CD14-positive monocyte (primary cell): ENCODE data around the gene HMOX1. TPM values are rescaled to one million over a fixed set of nuclear protein-coding genes. Genes with fewer than 3 reads are reported as not detected.
A peak's percentile ranks its signal among the peaks of the same experiment; 100 is the strongest.

Source experiments
- DNase-seq, 3 donors: peaks; one replicate each; pipeline ENCODE4 v3.0.0-alpha.2; 2011 to 2022
- H2AFZ ChIP-seq: 2 replicates; pipeline ENCODE4 v1.6.0; 2012; ENCODE audit warnings: mild to moderate bottlenecking, low read depth, low read length, inconsistent platforms; ENCODE audit not compliant: insufficient read depth, poor library complexity, severe bottlenecking
- H3K27ac ChIP-seq, 2 donors: 1 replicate in 1 of 2; 2 replicates in 1 of 2; pipeline ENCODE4 v1.5.1; 2012 to 2013; ENCODE audit warnings: low read length in 2 of 2, control low read depth in 1 of 2, inconsistent platforms in 1 of 2, low read depth in 1 of 2, mild to moderate bottlenecking in 1 of 2
- H3K27me3 ChIP-seq, 2 donors: one replicate each; pipeline versions ENCODE4 v1.6.0 to v1.6.1; 2011 to 2013; ENCODE audit warnings: low read length in 2 of 2; ENCODE audit not compliant: control insufficient read depth in 2 of 2, insufficient read depth in 2 of 2
- H3K36me3 ChIP-seq, 2 donors: replicated peaks in 1 of 2; 1 replicate in 1 of 2; 2 replicates in 1 of 2; pipeline versions ENCODE4 v1.5.1 to v1.6.1; 2012 to 2013; ENCODE audit warnings: low read length in 2 of 2, control low read depth in 1 of 2, inconsistent platforms in 1 of 2, mild to moderate bottlenecking in 1 of 2; ENCODE audit not compliant: insufficient read depth in 2 of 2, control insufficient read depth in 1 of 2
- H3K4me1 ChIP-seq, 2 donors: 1 replicate in 1 of 2; 2 replicates in 1 of 2; pipeline versions ENCODE4 v1.5.1 to v1.6.1; 2012 to 2013; ENCODE audit warnings: low read length in 2 of 2, control low read depth in 1 of 2, inconsistent platforms in 1 of 2, mild to moderate bottlenecking in 1 of 2, moderate library complexity in 1 of 2; ENCODE audit not compliant: insufficient read depth in 2 of 2, control insufficient read depth in 1 of 2
- H3K4me2 ChIP-seq: replicated peaks from 2 replicates; pipeline ENCODE3; 2012; ENCODE audit warnings: low read length, moderate library complexity, mild to moderate bottlenecking; ENCODE audit not compliant: poor library complexity, severe bottlenecking; ENCODE audit errors: extremely low read depth
- H3K4me3 ChIP-seq, 3 experiments: fragments of 200-600 bp in 1 of 3; sonication (generic) in 1 of 3; replicated peaks in 1 of 3; 1 replicate in 2 of 3; 2 replicates in 1 of 3; pipeline ENCODE4 v1.5.1; 2011 to 2013; ENCODE audit warnings: low read length in 3 of 3, mild to moderate bottlenecking in 3 of 3, control low read depth in 2 of 3, low read depth in 2 of 3, inconsistent platforms in 1 of 3, moderate library complexity in 1 of 3
- H3K79me2 ChIP-seq: 2 replicates; pipeline ENCODE4 v1.6.0; 2012; ENCODE audit warnings: mild to moderate bottlenecking, control low read depth, inconsistent platforms, low read length, moderate library complexity; ENCODE audit not compliant: insufficient read depth
- H3K9ac ChIP-seq: 2 replicates; pipeline ENCODE4 v1.6.0; 2017; ENCODE audit warnings: low read length, mild to moderate bottlenecking; ENCODE audit not compliant: insufficient read depth, poor library complexity, severe bottlenecking
- H3K9me3 ChIP-seq, 2 donors: replicated peaks in 1 of 2; 1 replicate in 1 of 2; 2 replicates in 1 of 2; pipeline versions ENCODE4 v1.5.1 to v1.6.1; 2012 to 2013; ENCODE audit warnings: low read length in 2 of 2, control low read depth in 1 of 2; ENCODE audit not compliant: control insufficient read depth in 1 of 2, insufficient read depth in 1 of 2
- H4K20me1 ChIP-seq: 2 replicates; pipeline ENCODE4 v1.6.0; 2012; ENCODE audit warnings: mild to moderate bottlenecking, low read length, control low read depth, moderate library complexity; ENCODE audit not compliant: insufficient read depth
- H3K27ac Mint-ChIP-seq, 7 donors: one replicate each; pipeline ENCODE4 v1.8.0; 2020; ENCODE audit warnings: mild to moderate bottlenecking in 7 of 7, mixed read lengths in 7 of 7, moderate library complexity in 6 of 7, inconsistent platforms in 2 of 7
- H3K27me3 Mint-ChIP-seq, 3 donors: one replicate each; pipeline ENCODE4 v1.8.0; 2021 to 2022; ENCODE audit warnings: low read depth in 3 of 3, mild to moderate bottlenecking in 3 of 3, mixed read lengths in 3 of 3, moderate library complexity in 3 of 3, inconsistent platforms in 1 of 3
- H3K36me3 Mint-ChIP-seq, 2 donors: one replicate each; pipeline ENCODE4 v1.8.0; 2020; ENCODE audit warnings: mixed read lengths in 2 of 2, inconsistent platforms in 1 of 2, mild to moderate bottlenecking in 1 of 2
- H3K4me1 Mint-ChIP-seq: one replicate; pipeline ENCODE4 v1.8.0; 2020; ENCODE audit warnings: mild to moderate bottlenecking, mixed read lengths
- H3K4me3 Mint-ChIP-seq, 2 donors: one replicate each; pipeline ENCODE4 v1.8.0; 2020; ENCODE audit warnings: mild to moderate bottlenecking in 2 of 2, mixed read lengths in 2 of 2, moderate library complexity in 1 of 2
- H3K9me3 Mint-ChIP-seq, 7 donors: one replicate each; pipeline ENCODE4 v1.8.0; 2020 to 2022; ENCODE audit warnings: mixed read lengths in 7 of 7, mild to moderate bottlenecking in 6 of 7, moderate library complexity in 6 of 7, inconsistent platforms in 2 of 7
- WGBS: methylation state at CpG from one replicate; pipeline ENCODE4 v1.1.5; 2013; ENCODE audit warnings: missing lambda C conversion rate; ENCODE audit not compliant: insufficient coverage; 5-methylcytosine and 5-hydroxymethylcytosine counted together
- intact Hi-C, 2 donors: fragments of 100-400 bp; cut with micrococcal nuclease; formaldehyde crosslinking; loops; one replicate each; pipeline versions ENCODE4 v1.15.0 to v1.15.1; 2023
- polyA plus RNA-seq, 3 donors: library from polyadenylated mRNA; depleted of rRNA in 1 of 3; unstranded in 2 of 3; stranded (reverse) in 1 of 3; fragments of 300-500 nt in 2 of 3; fragments of >200 nt in 1 of 3; fragmentation: Illumina TruSeq in 2 of 3; gene quantifications; 1 replicate in 2 of 3; 2 replicates in 1 of 3; pipeline ENCODE4 v1.2.3, GENCODE V29; 2012 to 2021
- TF ChIP-seq, protein P1 (sequence below): fragments of 200-600 bp; IDR thresholded peaks from one replicate; pipeline ENCODE4 v1.8.0; 2022; ENCODE audit warnings: antibody characterized with exemption, mild to moderate bottlenecking

HMOX1 gene
- polyA plus RNA-seq, 3 donors = 180 to 233 (median 193) TPM

DNA sequence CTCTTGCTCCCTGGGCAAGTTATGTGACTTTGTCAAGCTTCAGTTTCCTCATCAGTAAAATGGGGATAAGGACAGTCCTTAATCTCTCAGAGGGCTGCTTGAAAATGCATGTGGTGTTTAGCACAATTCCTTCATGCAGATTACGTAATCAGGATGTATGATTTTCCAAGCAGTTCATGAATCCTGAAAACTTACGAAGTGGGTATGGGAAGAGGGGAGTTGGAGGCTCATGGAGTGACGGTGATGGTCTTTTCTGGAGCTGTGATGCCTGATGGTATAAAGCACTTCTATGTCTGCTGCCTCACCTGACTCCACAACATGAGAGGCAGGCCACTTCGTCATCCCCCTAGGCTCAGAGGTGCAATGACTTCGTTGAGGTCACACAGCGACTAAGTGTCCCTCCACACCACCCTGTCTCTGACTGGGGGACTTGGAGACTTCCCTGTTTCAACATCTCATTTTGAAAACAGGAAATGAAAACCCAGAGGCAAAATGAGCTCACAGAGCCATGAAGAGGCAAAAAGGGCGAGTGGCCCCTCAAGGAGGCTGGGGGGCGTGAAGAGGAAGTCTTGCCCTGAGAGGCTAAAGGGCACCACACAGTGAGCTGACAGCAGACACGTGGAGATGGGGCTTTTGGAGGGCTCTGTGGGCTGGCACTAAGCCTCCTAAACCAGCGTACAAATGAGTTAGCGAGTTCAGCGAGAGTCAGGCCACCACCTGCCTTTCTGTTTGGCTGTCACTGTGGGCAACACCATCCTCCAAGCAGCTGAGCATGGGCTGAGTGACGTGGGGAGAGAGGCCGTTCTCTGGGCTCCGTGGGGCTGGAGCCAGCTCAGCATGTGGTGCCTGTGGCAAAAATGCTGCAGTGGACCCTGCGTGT is 29.1 kb downstream of the HMOX1 start:
- DNase-seq = peak; percentile 94 to 98 (median 97)
- Histone ChIP-seq H3K9ac (peak overlapping the region; percentile 65), H3K27me3 (no peaks in the 10 kb centered on the region), H3K4me2 (peak overlapping the region; percentile 48), H3K9me3 (no peaks in the 10 kb centered on the region), H3K27ac (peak overlapping the region; percentile 92), H3K4me3 (peak overlapping the region in 1 of 3 experiments; percentile 49), H3K4me1 (peaks cover 53 to 54% of the 10 kb centered on the region in 2 donors), H2AFZ (peak overlapping the region; percentile 42), H4K20me1 (no peaks in the 10 kb centered on the region), H3K79me2 (peaks cover 27% of the 10 kb centered on the region), H3K36me3 (peaks cover 38 to 50% of the 10 kb centered on the region in 2 donors)
- H3K4me1 Mint-ChIP-seq = peaks cover 56% of the 10 kb centered on the region
- intact Hi-C loops = loop anchor here (1.0 to 5.0 kb wide), 4 partner anchors 33 to 108 kb away; no protein-coding TSS in a partner anchor
- H3K27me3 Mint-ChIP-seq = peaks cover 0 to 2% (median 0%) of the 10 kb centered on the region in 3 donors
- WGBS = 13% methylated on average over 14 of the region's 16 CpGs
- H3K4me3 Mint-ChIP-seq = peak overlapping the region; percentile 45 to 67
- no peaks in the 10 kb centered on the region for H3K9me3 Mint-ChIP-seq
- peak overlapping the region; percentile 97 to 100 (median 98) for H3K27ac Mint-ChIP-seq
- TF ChIP-seq, protein P1, sequence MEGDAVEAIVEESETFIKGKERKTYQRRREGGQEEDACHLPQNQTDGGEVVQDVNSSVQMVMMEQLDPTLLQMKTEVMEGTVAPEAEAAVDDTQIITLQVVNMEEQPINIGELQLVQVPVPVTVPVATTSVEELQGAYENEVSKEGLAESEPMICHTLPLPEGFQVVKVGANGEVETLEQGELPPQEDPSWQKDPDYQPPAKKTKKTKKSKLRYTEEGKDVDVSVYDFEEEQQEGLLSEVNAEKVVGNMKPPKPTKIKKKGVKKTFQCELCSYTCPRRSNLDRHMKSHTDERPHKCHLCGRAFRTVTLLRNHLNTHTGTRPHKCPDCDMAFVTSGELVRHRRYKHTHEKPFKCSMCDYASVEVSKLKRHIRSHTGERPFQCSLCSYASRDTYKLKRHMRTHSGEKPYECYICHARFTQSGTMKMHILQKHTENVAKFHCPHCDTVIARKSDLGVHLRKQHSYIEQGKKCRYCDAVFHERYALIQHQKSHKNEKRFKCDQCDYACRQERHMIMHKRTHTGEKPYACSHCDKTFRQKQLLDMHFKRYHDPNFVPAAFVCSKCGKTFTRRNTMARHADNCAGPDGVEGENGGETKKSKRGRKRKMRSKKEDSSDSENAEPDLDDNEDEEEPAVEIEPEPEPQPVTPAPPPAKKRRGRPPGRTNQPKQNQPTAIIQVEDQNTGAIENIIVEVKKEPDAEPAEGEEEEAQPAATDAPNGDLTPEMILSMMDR = no peak
- H3K36me3 Mint-ChIP-seq = peaks cover 60 to 74% of the 10 kb centered on the region in 2 donors

DNA sequence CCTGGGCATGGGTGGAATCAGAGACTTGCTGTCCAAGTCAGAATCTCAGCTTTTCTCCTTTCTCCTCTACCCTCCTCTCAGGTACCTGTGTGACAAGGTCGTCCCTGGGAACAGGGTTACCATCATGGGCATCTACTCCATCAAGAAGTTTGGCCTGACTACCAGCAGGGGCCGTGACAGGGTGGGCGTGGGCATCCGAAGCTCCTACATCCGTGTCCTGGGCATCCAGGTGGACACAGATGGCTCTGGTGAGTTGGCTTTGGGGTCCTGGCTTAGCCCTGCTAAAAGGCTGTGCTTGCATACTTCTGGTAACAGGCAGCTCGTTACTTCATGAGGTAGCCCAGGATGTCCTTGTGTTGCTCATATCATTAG is 29.8 kb downstream of the HMOX1 start:
- Histone ChIP-seq H3K9me3 (no peaks in the 10 kb centered on the region), H3K27ac (peak overlapping the region; percentile 92), H4K20me1 (no peaks in the 10 kb centered on the region), H3K79me2 (peaks cover 27% of the 10 kb centered on the region), H3K4me3 (peak overlapping the region in 1 of 3 experiments; percentile 49), H3K27me3 (no peaks in the 10 kb centered on the region), H2AFZ (peak overlapping the region; percentile 42), H3K4me1 (peaks cover 53 to 54% of the 10 kb centered on the region in 2 donors), H3K4me2 (peak overlapping the region; percentile 48), H3K36me3 (peaks cover 44 to 57% of the 10 kb centered on the region in 2 donors), H3K9ac (peak overlapping the region; percentile 65)
- 93% methylated on average over 5 of the region's 6 CpGs for WGBS
- TF ChIP-seq, protein P1 = no peak
- no peak for DNase-seq
- peaks cover 56% of the 10 kb centered on the region for H3K4me1 Mint-ChIP-seq
- H3K36me3 Mint-ChIP-seq = peaks cover 63 to 74% of the 10 kb centered on the region in 2 donors
- peak overlapping the region; percentile 60 to 67 for H3K4me3 Mint-ChIP-seq
- intact Hi-C loops = loop anchor here (1.0 to 5.0 kb wide), 3 partner anchors 33 to 58 kb away; no protein-coding TSS in a partner anchor
- peaks cover 0 to 2% (median 0%) of the 10 kb centered on the region in 3 donors for H3K27me3 Mint-ChIP-seq
- no peaks in the 10 kb centered on the region for H3K9me3 Mint-ChIP-seq
- peak overlapping the region; percentile 97 to 100 (median 98) for H3K27ac Mint-ChIP-seq
